Measurements from ENCODE around the gene ZC3H6.
A peak's percentile ranks its signal among the peaks of the same experiment; 100 is the strongest.

The ZC3H6 gene

DNA sequence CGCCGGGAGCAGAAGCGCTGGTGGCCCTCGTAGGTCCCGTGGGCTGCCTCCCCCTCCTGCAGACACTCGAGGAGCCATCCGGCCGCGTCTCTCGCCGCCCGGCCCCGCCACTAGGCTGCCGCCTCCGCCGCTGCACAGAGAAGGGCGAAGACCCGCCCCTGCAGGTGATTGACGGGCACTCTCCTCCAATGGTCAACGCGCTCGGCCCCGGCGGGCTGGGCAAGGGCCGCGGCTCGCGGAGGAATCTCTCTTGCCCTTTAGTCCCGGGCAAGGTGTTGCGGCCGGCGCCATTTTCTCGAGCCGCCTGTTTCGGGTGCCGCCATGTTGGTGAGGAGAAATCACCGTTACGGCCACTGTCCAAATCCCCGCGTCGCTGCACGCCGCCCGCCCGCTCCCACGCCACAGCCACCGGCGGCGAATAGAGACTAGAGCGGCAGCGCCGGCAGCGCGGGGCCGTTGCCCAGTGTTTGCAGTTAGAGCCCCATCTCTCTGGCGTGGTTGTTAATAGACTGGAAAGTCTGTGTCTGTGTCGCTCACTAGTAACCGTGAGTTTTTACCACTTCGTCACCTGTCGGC, at the start of gene ZC3H6:
ZC3H6 (plus strand) TSS at position 287 of the 576 bp plus-strand sequence. CDS start 398 bp downstream, outside the sequence.
- Histone ChIP-seq H3K4me1 (ENCODE audit: control insufficient read depth in 1 of 2, insufficient read depth in 1 of 2, low read depth in 1 of 2, low read length in 1 of 2) (peaks cover 8 to 13% of the 10 kb centered on the region in 2 experiments), H3K9me3 (no peaks in the 10 kb centered on the region), H3K36me3 (no peaks in the 10 kb centered on the region), H3K27ac (peak within 1 kb of the TSS; percentile 92), H3K4me3 (ENCODE audit: low read depth in 1 of 2, low read length in 1 of 2) (peak within 1 kb of the TSS; percentile 82 to 97), H3K27me3 (no peaks in the 10 kb centered on the region)
- TF ChIP-seq, protein P1, sequence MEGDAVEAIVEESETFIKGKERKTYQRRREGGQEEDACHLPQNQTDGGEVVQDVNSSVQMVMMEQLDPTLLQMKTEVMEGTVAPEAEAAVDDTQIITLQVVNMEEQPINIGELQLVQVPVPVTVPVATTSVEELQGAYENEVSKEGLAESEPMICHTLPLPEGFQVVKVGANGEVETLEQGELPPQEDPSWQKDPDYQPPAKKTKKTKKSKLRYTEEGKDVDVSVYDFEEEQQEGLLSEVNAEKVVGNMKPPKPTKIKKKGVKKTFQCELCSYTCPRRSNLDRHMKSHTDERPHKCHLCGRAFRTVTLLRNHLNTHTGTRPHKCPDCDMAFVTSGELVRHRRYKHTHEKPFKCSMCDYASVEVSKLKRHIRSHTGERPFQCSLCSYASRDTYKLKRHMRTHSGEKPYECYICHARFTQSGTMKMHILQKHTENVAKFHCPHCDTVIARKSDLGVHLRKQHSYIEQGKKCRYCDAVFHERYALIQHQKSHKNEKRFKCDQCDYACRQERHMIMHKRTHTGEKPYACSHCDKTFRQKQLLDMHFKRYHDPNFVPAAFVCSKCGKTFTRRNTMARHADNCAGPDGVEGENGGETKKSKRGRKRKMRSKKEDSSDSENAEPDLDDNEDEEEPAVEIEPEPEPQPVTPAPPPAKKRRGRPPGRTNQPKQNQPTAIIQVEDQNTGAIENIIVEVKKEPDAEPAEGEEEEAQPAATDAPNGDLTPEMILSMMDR (IDR thresholded peaks at IDR 0.05), result peak; percentile 77

DNA sequence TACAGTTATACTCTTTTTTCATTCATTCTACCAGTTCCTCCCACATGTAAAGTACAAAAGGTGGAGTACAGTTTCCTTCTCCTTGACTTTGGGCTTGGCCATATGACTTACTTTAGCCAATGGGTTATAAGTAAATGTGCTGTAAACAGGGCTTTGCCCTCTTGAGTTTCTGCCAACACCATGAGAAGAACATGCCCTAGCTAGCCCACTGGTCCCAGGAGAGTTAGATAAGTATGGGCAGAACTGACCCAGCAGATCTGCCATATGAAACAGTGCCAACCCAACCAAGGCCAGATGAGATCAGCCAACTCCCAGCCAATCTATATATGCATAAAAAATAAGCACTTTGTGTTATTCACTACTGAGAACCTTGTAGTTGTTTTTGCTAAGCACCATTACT, 46.0 kb upstream of the ZC3H6 start:
- Histone ChIP-seq H3K27me3 (no peaks in the 10 kb centered on the region), H3K27ac (no peak overlapping the region), H3K36me3 (peaks cover 30% of the 10 kb centered on the region), H3K9me3 (no peaks in the 10 kb centered on the region), H3K4me3 (ENCODE audit: low read depth in 1 of 2, low read length in 1 of 2) (no peak overlapping the region), H3K4me1 (ENCODE audit: control insufficient read depth in 1 of 2, insufficient read depth in 1 of 2, low read depth in 1 of 2, low read length in 1 of 2) (no peaks in the 10 kb centered on the region)
- TF ChIP-seq, protein P1 (IDR thresholded peaks at IDR 0.05), result no peak

DNA sequence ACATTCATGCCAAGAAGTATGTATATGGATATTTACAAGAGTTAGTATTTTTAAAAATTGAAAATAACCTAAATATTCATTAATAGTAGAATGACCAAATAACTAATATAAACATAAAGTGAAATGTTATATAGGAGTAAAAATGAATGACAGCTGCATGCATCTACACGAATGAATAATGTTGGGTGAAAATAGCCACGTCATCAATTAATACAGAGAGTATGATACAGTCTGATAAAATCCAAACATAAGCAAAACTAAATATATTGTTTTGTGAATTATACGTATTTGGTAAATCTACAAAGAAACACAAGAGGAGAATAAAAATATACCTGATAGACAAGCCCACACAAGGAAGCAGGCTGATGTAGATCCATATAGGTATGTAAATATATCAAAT, 45.0 kb upstream of the ZC3H6 start:
- H3K4me3 ChIP-seq (ENCODE audit: low read depth in 1 of 2, low read length in 1 of 2), result no peak overlapping the region
- peaks cover 30% of the 10 kb centered on the region for H3K36me3 ChIP-seq
- no peaks in the 10 kb centered on the region for H3K4me1 ChIP-seq (ENCODE audit: control insufficient read depth in 1 of 2, insufficient read depth in 1 of 2, low read depth in 1 of 2, low read length in 1 of 2)
- TF ChIP-seq, protein P1 (IDR thresholded peaks at IDR 0.05), result no peak
- no peaks in the 10 kb centered on the region for H3K9me3 ChIP-seq
- H3K27me3 ChIP-seq, result no peaks in the 10 kb centered on the region
- H3K27ac ChIP-seq, result no peak overlapping the region

- TF ChIP-seq, protein P1 (IDR thresholded peaks at IDR 0.05), result no peak
- Histone ChIP-seq H3K9me3 (no peaks in the 10 kb centered on the region), H3K27ac (no peak overlapping the region), H3K36me3 (peaks cover 16% of the 10 kb centered on the region), H3K4me1 (ENCODE audit: control insufficient read depth in 1 of 2, insufficient read depth in 1 of 2, low read depth in 1 of 2, low read length in 1 of 2) (no peaks in the 10 kb centered on the region), H3K27me3 (no peaks in the 10 kb centered on the region), H3K4me3 (ENCODE audit: low read depth in 1 of 2, low read length in 1 of 2) (no peak overlapping the region)
Measured at GRCh38 chr2:112239862-112240261, 35.5 kb upstream of the ZC3H6 start.

- TF ChIP-seq, protein P1 (IDR thresholded peaks at IDR 0.05), result no peak
- no peaks in the 10 kb centered on the region for H3K9me3 ChIP-seq
- no peak overlapping the region for H3K4me3 ChIP-seq (ENCODE audit: low read depth in 1 of 2, low read length in 1 of 2)
- H3K4me1 ChIP-seq (ENCODE audit: control insufficient read depth in 1 of 2, insufficient read depth in 1 of 2, low read depth in 1 of 2, low read length in 1 of 2), result no peaks in the 10 kb centered on the region
- H3K27me3 ChIP-seq, result no peaks in the 10 kb centered on the region
- H3K27ac ChIP-seq, result no peak overlapping the region
- peaks cover 24% of the 10 kb centered on the region for H3K36me3 ChIP-seq
Measured at GRCh38 chr2:112242384-112242783, 33.0 kb upstream of the ZC3H6 start.
